GM12878 (cell line): Measurements from ENCODE around the gene SLAMF1. TPM values are rescaled to one million over a fixed set of nuclear protein-coding genes. Genes with fewer than 3 reads are reported as not detected.
A peak's percentile ranks its signal among the peaks of the same experiment; 100 is the strongest.

ENCODE experiments used
- ATAC-seq: fragments of 200-7000 bp; cut with Tn5 transposase; 3 replicates; pipeline ENCODE4 v1.9.1; 2020; ENCODE audit warnings: mild to moderate bottlenecking, moderate library complexity
- BruUV-seq: library from RNA; stranded (reverse); fragments of 400-500 nt; replicated peaks from 2 replicates; lab custom pipeline; 2021; lab: Mats Ljungman, UMichigan
- CTCF ChIA-PET: fragments of 300-600 bp; sonication (Branson Sonifier 250); formaldehyde crosslinking; extraction: SDS; loops from one replicate; lab custom pipeline; 2021; ENCODE audit warnings: inconsistent platforms; lab: Yijun Ruan, JAX
- POLR2A ChIA-PET: fragments of 350-600 bp; formaldehyde crosslinking; extraction: SDS; loops from one replicate; lab custom pipeline; 2021; ENCODE audit warnings: inconsistent platforms; lab: Charles Lee
- RAD21 ChIA-PET: fragments of 300-600 bp; sonication (Branson Sonifier 250); formaldehyde crosslinking; loops from one replicate; lab custom pipeline; 2023; ENCODE audit warnings: antibody characterized with exemption; ENCODE audit not compliant: unreplicated experiment; lab: Charles Lee
- SMC1A ChIA-PET: fragments of 300-600 bp; sonication (Branson Sonifier 250); formaldehyde crosslinking; loops from one replicate; lab custom pipeline; 2023; ENCODE audit not compliant: unreplicated experiment, uncharacterized antibody; lab: Charles Lee
- DNase-seq: peaks from one replicate; pipeline ENCODE4 v3.0.0-alpha.2; 2011; ENCODE audit warnings: low read depth, low spot score
- FAIRE-seq: peaks from 3 replicates; lab custom pipeline; 2011; peaks lifted over from hg19 to GRCh38; lab: Jason Lieb, UNC
- H2AFZ ChIP-seq: 2 replicates; pipeline ENCODE4 v1.6.0; 2011; ENCODE audit warnings: low read depth, low read length, control low read depth; ENCODE audit not compliant: control insufficient read depth
- H3K27ac ChIP-seq: 2 replicates; pipeline ENCODE4 v1.5.1; 2011; ENCODE audit warnings: control low read depth; ENCODE audit not compliant: control insufficient read depth, insufficient read depth
- H3K27me3 ChIP-seq, 2 experiments: replicated peaks in 1 of 2; 2 replicates each; pipeline versions ENCODE4 v1.6.0 to v1.6.1; 2011; ENCODE audit warnings: low read length in 1 of 2; ENCODE audit not compliant: control insufficient read depth in 2 of 2, insufficient read depth in 2 of 2
- H3K36me3 ChIP-seq, 2 experiments: 2 replicates each; pipeline ENCODE4 v1.5.1; 2011; ENCODE audit warnings: low read length in 1 of 2; ENCODE audit not compliant: control insufficient read depth in 2 of 2, insufficient read depth in 2 of 2
- H3K4me1 ChIP-seq: 2 replicates; pipeline ENCODE4 v1.6.1; 2011; ENCODE audit warnings: mild to moderate bottlenecking, low read length, moderate library complexity, mixed read lengths; ENCODE audit not compliant: control insufficient read depth, insufficient read depth
- H3K4me2 ChIP-seq: 2 replicates; pipeline ENCODE4 v1.6.0; 2011; ENCODE audit warnings: control low read depth; ENCODE audit not compliant: control insufficient read depth, insufficient read depth
- H3K4me3 ChIP-seq: fragments of 200-600 bp; sonication (generic); 2 replicates; pipeline ENCODE4 v1.5.1; 2016
- H3K79me2 ChIP-seq: 2 replicates; pipeline ENCODE4 v1.6.0; 2011; ENCODE audit warnings: low read length; ENCODE audit not compliant: control insufficient read depth, insufficient read depth
- H3K9ac ChIP-seq: 2 replicates; pipeline ENCODE4 v1.8.0; 2011; ENCODE audit warnings: low read length, control low read depth, mixed read lengths; ENCODE audit not compliant: control insufficient read depth, insufficient read depth
- H3K9me3 ChIP-seq: replicated peaks from 3 replicates; pipeline ENCODE4 v1.5.1; 2011; ENCODE audit warnings: mild to moderate bottlenecking, low read length; ENCODE audit not compliant: control insufficient read depth, insufficient read depth
- H4K20me1 ChIP-seq: 2 replicates; pipeline ENCODE4 v1.6.0; 2011; ENCODE audit not compliant: control insufficient read depth, insufficient read depth
- FOXM1 ChIP-seq: IDR thresholded peaks from 2 replicates; pipeline ENCODE4 v1.6.1; 2012; ENCODE audit warnings: low read depth, mild to moderate bottlenecking, inconsistent platforms, low read length, moderate library complexity
- NRF1 ChIP-seq: conservative IDR thresholded peaks from 2 replicates; pipeline ENCODE4 v1.6.1; 2011; ENCODE audit warnings: mild to moderate bottlenecking, low read depth, low read length, improper control_type of control experiment
- PKNOX1 ChIP-seq: fragments of 450-650 bp; IDR thresholded peaks from 2 replicates; pipeline ENCODE4 v1.6.1; 2016; ENCODE audit warnings: mild to moderate bottlenecking
- RUNX3 ChIP-seq: IDR thresholded peaks from 2 replicates; pipeline ENCODE4 v1.6.1; 2012; ENCODE audit warnings: low read length, inconsistent platforms
- SPI1 ChIP-seq: IDR thresholded peaks from 2 replicates; pipeline ENCODE4 v1.6.1; 2011; ENCODE audit warnings: low read depth, mild to moderate bottlenecking, low read length, moderate library complexity, borderline replicate concordance; ENCODE audit not compliant: insufficient read depth
- WGBS: methylation state at CpG from one replicate; pipeline ENCODE4 v1.1.6; 2016; ENCODE audit warnings: low lambda C conversion rate; ENCODE audit not compliant: insufficient replicate concordance, insufficient coverage; ENCODE audit errors: missing lambda C conversion rate; 5-methylcytosine and 5-hydroxymethylcytosine counted together
- in situ Hi-C: fragments of 300-500 bp; cut with MboI; formaldehyde crosslinking; loops from 9 replicates; pipeline ENCODE4 v1.14.3; 2018; ENCODE audit warnings: mixed read lengths
- intact Hi-C: fragments of 100-400 bp; cut with micrococcal nuclease; formaldehyde crosslinking; loops from one replicate; pipeline ENCODE4 v1.14.2; 2022; ENCODE audit not compliant: unreplicated experiment
- polyA plus RNA-seq, 11 experiments: library from polyadenylated mRNA; depleted of rRNA in 4 of 11; unstranded in 6 of 11; stranded (reverse) in 5 of 11; fragments of >200 nt; fragmentation: Nextera tagmentation in 4 of 11; fragmentation: Illumina TruSeq in 1 of 11; extraction: Ambion mirVana in 4 of 11; extraction: Trizol in 1 of 11; gene quantifications; 1 replicate in 1 of 11; 2 replicates in 10 of 11; pipeline versions ENCODE4 v1.2.1 to v1.2.3, GENCODE V29; 2011 to 2016; ENCODE audit warnings: inconsistent platforms in 2 of 11, missing spikeins in 2 of 11, low read depth in 1 of 11
- total RNA-seq, 4 experiments: library from RNA; depleted of rRNA in 3 of 4; stranded (reverse); fragments of >200 nt in 3 of 4; fragmentation: Illumina TruSeq in 1 of 4; extraction: Trizol in 1 of 4; gene quantifications; 2 replicates each; pipeline versions ENCODE4 v1.2.1 to v1.2.3, GENCODE V29; 2013 to 2021

SLAMF1 gene
- total and polyA plus RNA-seq, 10 of the 15 experiments (the other 5 are each of a cell fraction or from before 2014, with no cell fraction given), result 87.3 to 260 (median 131) TPM

DNA sequence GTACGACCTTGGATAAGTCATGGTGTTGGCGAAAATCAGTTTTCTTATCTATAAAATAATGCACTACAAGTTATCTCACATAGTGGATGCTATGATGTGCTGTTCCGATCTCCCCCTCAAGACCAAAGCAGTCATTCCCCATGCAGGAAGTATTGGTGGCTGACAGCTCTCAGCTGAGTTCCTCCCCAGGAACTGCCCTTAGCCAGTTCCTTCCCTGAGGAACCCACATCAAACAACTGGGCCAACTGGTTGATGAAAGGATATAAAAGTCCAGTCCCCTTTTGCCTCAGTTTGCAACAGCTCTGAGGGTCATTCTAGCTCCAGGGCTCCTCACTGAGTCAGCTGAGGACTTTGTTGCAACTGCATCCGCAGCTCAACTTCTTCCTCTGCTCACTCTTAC, 16.1 kb upstream of the SLAMF1 start:
- DNase-seq, result no peak
- no peak overlapping the region for H3K9ac ChIP-seq
- peaks cover 15% of the 10 kb centered on the region for H3K79me2 ChIP-seq
- no peak for ATAC-seq
- H3K27me3 ChIP-seq, result no peaks in the 10 kb centered on the region
- H4K20me1 ChIP-seq, result no peaks in the 10 kb centered on the region
- H3K4me1 ChIP-seq, result peaks cover 50% of the 10 kb centered on the region
- SMC1A ChIA-PET, result interaction anchor here (1.2 to 6.4 kb wide), 9 partner anchors 9 to 88 kb away, joined by 3 to 79 read pairs (median 4); partner anchors contain the start of gene SLAMF1
- in situ Hi-C loops, result no loop called here
- no peak for TF ChIP-seq PKNOX1
- peak; percentile 23; the same call in 1 of the 2 replicates for TF ChIP-seq RUNX3
- no peak for TF ChIP-seq NRF1
- TF ChIP-seq SPI1, result no peak
- TF ChIP-seq FOXM1, result no peak
- TF ChIP-seq, all 136 proteins: peak for 1
- H2AFZ ChIP-seq, result no peak overlapping the region; the same call in 1 of the 2 replicates
- H3K4me2 ChIP-seq, result no peak overlapping the region
- no peak overlapping the region for H3K4me3 ChIP-seq
- FAIRE-seq, result no peak
- BruUV-seq, result no TSS peak
- no peak overlapping the region for H3K27ac ChIP-seq
- intact Hi-C loops, result no loop called here
- RAD21 ChIA-PET, result interaction anchor here (1.0 to 5.3 kb wide), 2 partner anchors 11 to 16 kb away, joined by 3 to 42 read pairs; partner anchors contain the start of gene SLAMF1
- H3K36me3 ChIP-seq, result no peaks in the 10 kb centered on the region
- H3K9me3 ChIP-seq, result no peaks in the 10 kb centered on the region; the same call in 1 of the 3 replicates
- WGBS, result 98% methylated on average over 4 of the region's 4 CpGs
- CTCF ChIA-PET, result interaction anchor here (0.6 to 6.4 kb wide), 8 partner anchors 8 to 105 kb away, joined by 3 to 60 read pairs (median 4); partner anchors contain the start of gene SLAMF1
- POLR2A ChIA-PET, result interaction anchor here (0.6 to 3.5 kb wide), 7 partner anchors 10 to 686 kb away, joined by 3 to 20 read pairs (median 3); partner anchors contain the start of gene ITLN1
